ENCODE data around the gene NHERF1.

NHERF1 gene

GRCh38 chr17:74757931-74758847, 9.8 kb downstream of the NHERF1 start (continued):
- TF ChIP-seq RBAK (tag by site-specific recombination; IDR thresholded peaks at IDR 0.05), result no peak
- no peak for TF ChIP-seq ZNF707 (tag by site-specific recombination; IDR thresholded peaks at IDR 0.05)
- no peak for TF ChIP-seq ZNF133 (tag by site-specific recombination; IDR thresholded peaks at IDR 0.05)
- TF ChIP-seq ZNF169 (tag by site-specific recombination; IDR thresholded peaks at IDR 0.05), result no peak
- TF ChIP-seq KLF7 (tag by site-specific recombination; IDR thresholded peaks at IDR 0.05; ENCODE audit: borderline replicate concordance), result peak; percentile 75
- TF ChIP-seq KLF9 (tag by site-specific recombination; IDR thresholded peaks at IDR 0.05; ENCODE audit: low read depth), result no peak
- TF ChIP-seq ZNF48 (tag by site-specific recombination; IDR thresholded peaks at IDR 0.05), result no peak
- no peak for TF ChIP-seq ZNF561 (tag by site-specific recombination; IDR thresholded peaks at IDR 0.05; ENCODE audit: borderline replicate concordance)
- no peak for TF ChIP-seq ZFP41 (tag by site-specific recombination; IDR thresholded peaks at IDR 0.05; ENCODE audit: borderline replicate concordance)
- TF ChIP-seq ZNF302 (tag by site-specific recombination; IDR thresholded peaks at IDR 0.05; ENCODE audit: low read depth), result no peak
- TF ChIP-seq ZNF660 (tag by site-specific recombination; IDR thresholded peaks at IDR 0.05), result no peak
- TF ChIP-seq ZBTB17 (tag by site-specific recombination; IDR thresholded peaks at IDR 0.05), result no peak; the same call in 1 of the 2 replicates
- no peak for TF ChIP-seq ZNF146 (tag by site-specific recombination; IDR thresholded peaks at IDR 0.05)
- TF ChIP-seq, protein P1, sequence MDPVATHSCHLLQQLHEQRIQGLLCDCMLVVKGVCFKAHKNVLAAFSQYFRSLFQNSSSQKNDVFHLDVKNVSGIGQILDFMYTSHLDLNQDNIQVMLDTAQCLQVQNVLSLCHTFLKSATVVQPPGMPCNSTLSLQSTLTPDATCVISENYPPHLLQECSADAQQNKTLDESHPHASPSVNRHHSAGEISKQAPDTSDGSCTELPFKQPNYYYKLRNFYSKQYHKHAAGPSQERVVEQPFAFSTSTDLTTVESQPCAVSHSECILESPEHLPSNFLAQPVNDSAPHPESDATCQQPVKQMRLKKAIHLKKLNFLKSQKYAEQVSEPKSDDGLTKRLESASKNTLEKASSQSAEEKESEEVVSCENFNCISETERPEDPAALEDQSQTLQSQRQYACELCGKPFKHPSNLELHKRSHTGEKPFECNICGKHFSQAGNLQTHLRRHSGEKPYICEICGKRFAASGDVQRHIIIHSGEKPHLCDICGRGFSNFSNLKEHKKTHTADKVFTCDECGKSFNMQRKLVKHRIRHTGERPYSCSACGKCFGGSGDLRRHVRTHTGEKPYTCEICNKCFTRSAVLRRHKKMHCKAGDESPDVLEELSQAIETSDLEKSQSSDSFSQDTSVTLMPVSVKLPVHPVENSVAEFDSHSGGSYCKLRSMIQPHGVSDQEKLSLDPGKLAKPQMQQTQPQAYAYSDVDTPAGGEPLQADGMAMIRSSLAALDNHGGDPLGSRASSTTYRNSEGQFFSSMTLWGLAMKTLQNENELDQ (tag by site-specific recombination; IDR thresholded peaks at IDR 0.05; ENCODE audit: low read depth), result no peak
- TF ChIP-seq ZNF658 (tag by site-specific recombination; IDR thresholded peaks at IDR 0.05), result no peak
- TF ChIP-seq, protein P2, sequence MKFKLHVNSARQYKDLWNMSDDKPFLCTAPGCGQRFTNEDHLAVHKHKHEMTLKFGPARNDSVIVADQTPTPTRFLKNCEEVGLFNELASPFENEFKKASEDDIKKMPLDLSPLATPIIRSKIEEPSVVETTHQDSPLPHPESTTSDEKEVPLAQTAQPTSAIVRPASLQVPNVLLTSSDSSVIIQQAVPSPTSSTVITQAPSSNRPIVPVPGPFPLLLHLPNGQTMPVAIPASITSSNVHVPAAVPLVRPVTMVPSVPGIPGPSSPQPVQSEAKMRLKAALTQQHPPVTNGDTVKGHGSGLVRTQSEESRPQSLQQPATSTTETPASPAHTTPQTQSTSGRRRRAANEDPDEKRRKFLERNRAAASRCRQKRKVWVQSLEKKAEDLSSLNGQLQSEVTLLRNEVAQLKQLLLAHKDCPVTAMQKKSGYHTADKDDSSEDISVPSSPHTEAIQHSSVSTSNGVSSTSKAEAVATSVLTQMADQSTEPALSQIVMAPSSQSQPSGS (tag by site-specific recombination; IDR thresholded peaks at IDR 0.05; ENCODE audit: low read depth), result no peak
- TF ChIP-seq KLF1 (tag by site-specific recombination; IDR thresholded peaks at IDR 0.05), result peak; percentile 100
- no peak for TF ChIP-seq ZNF148 (tag by site-specific recombination; IDR thresholded peaks at IDR 0.05; ENCODE audit: borderline replicate concordance)
- TF ChIP-seq GLI2 (tag by site-specific recombination; IDR thresholded peaks at IDR 0.05; ENCODE audit: borderline replicate concordance, low read depth), result no peak
- no peak for TF ChIP-seq ZBTB10 (tag by site-specific recombination; IDR thresholded peaks at IDR 0.05)
- no peak for TF ChIP-seq ZNF514 (tag by site-specific recombination; IDR thresholded peaks at IDR 0.05)
- no peak for TF ChIP-seq CTCF (tag by site-specific recombination; IDR thresholded peaks at IDR 0.05)
- peak; percentile 58; the same call in 1 of the 2 replicates for TF ChIP-seq ZBTB8A (tag by site-specific recombination; IDR thresholded peaks at IDR 0.05)
- no peak for TF ChIP-seq ZNF157 (tag by site-specific recombination; IDR thresholded peaks at IDR 0.05)
- peak; percentile 71 for TF ChIP-seq ZNF366 (tag by site-specific recombination; conservative IDR thresholded peaks at IDR 0.05)
- TF ChIP-seq SP7 (tag by site-specific recombination; IDR thresholded peaks at IDR 0.05), result no peak; the same call in 1 of the 2 replicates
- no peak for TF ChIP-seq ZNF677 (tag by site-specific recombination; IDR thresholded peaks at IDR 0.05)
- TF ChIP-seq SCRT2 (tag by site-specific recombination; IDR thresholded peaks at IDR 0.05), result peak; percentile 90
